HCT116 (cell line): Measurements from ENCODE around the gene RNPS1. TPM values are rescaled to one million over a fixed set of nuclear protein-coding genes. Genes with fewer than 3 reads are reported as not detected.

ENCODE experiments used
- ATAC-seq: fragments of 200-7000 bp; cut with Tn5 transposase; 2 replicates; pipeline ENCODE4 v1.9.1; 2020; ENCODE audit warnings: mild to moderate bottlenecking, moderate library complexity
- BruUV-seq: library from RNA; stranded (reverse); fragments of 400-500 nt; replicated peaks from 2 replicates; lab custom pipeline; 2021; lab: Mats Ljungman, UMichigan
- CTCF ChIA-PET: fragments of 300-600 bp; sonication (Branson Sonifier 250); formaldehyde crosslinking; loops from one replicate; lab custom pipeline; 2021; ENCODE audit warnings: antibody characterized with exemption; lab: Charles Lee
- POLR2A ChIA-PET: fragments of 300-600, 350-600 bp; sonication (Branson Sonifier 250); formaldehyde crosslinking; loops from one replicate; lab custom pipeline; 2021; ENCODE audit warnings: antibody characterized with exemption; lab: Charles Lee
- RAD21 ChIA-PET, 2 experiments: fragments of 300-600 bp; sonication (Branson Sonifier 250); formaldehyde crosslinking; loops; one replicate each; lab custom pipeline; 2023; ENCODE audit warnings: low total read pairs in 2 of 2; ENCODE audit not compliant: uncharacterized antibody in 2 of 2, unreplicated experiment in 2 of 2, low non-redundant PET in 1 of 2; lab: Charles Lee
- DNase-seq: peaks from one replicate; pipeline ENCODE4 v3.0.0-alpha.2; 2010; ENCODE audit warnings: low read depth, low spot score
- H2AFZ ChIP-seq: fragments of 200-600 bp; shearing (Covaris generic), sonication (generic); 2 replicates; pipeline ENCODE4 v1.6.1; 2017; ENCODE audit warnings: low read depth, mixed run types, mixed read lengths, antibody characterized with exemption, low read length; ENCODE audit not compliant: poor library complexity, severe bottlenecking
- H3K27ac ChIP-seq: 2 replicates; pipeline ENCODE4 v1.5.1; 2012; ENCODE audit warnings: low read depth, low read length
- H3K27me3 ChIP-seq: fragments of 200-600 bp; sonication (generic); 2 replicates; pipeline ENCODE4 v1.6.1; 2016; ENCODE audit warnings: mixed run types, low read length, mixed read lengths; ENCODE audit not compliant: insufficient read depth
- H3K36me3 ChIP-seq, 2 experiments: fragments of 200-500 bp in 1 of 2; fragments of 200-600 bp in 1 of 2; sonication (Bioruptor generic) in 1 of 2; sonication (generic) in 1 of 2; 2 replicates each; pipeline versions ENCODE4 v1.5.1 to v1.6.1; 2014 to 2016; ENCODE audit warnings: low read length in 2 of 2, inconsistent platforms in 1 of 2, mixed read lengths in 1 of 2, mixed run types in 1 of 2; ENCODE audit not compliant: insufficient read depth in 2 of 2, control insufficient read depth in 1 of 2
- H3K4me1 ChIP-seq, 2 experiments: fragments of 200-600 bp in 1 of 2; sonication (generic) in 1 of 2; 2 replicates each; pipeline versions ENCODE4 v1.5.1 to v1.6.1; 2012 to 2017; ENCODE audit warnings: low read length in 2 of 2, inconsistent platforms in 1 of 2, mild to moderate bottlenecking in 1 of 2, mixed read lengths in 1 of 2, mixed run types in 1 of 2, moderate library complexity in 1 of 2; ENCODE audit not compliant: insufficient read depth in 2 of 2, control insufficient read depth in 1 of 2
- H3K4me2 ChIP-seq: fragments of 200-600 bp; sonication (generic); 2 replicates; pipeline ENCODE4 v1.6.1; 2017; ENCODE audit warnings: mixed run types, low read length, mixed read lengths
- H3K4me3 ChIP-seq, 2 experiments: fragments of 200-600 bp in 1 of 2; sonication (generic) in 1 of 2; replicated peaks in 1 of 2; 2 replicates each; pipeline ENCODE4 v1.5.1; 2011 to 2016; ENCODE audit warnings: low read length in 2 of 2, control low read depth in 1 of 2, low read depth in 1 of 2, mild to moderate bottlenecking in 1 of 2, mixed read lengths in 1 of 2, mixed run types in 1 of 2
- H3K79me2 ChIP-seq: fragments of 200-600 bp; sonication (generic); 2 replicates; pipeline ENCODE4 v1.6.1; 2017; ENCODE audit warnings: mild to moderate bottlenecking, mixed run types, low read length, moderate library complexity, mixed read lengths; ENCODE audit not compliant: insufficient read depth
- H3K9ac ChIP-seq: fragments of 200-600 bp; sonication (generic); 2 replicates; pipeline ENCODE4 v1.6.1; 2016; ENCODE audit warnings: low read length, mixed read lengths
- H3K9me2 ChIP-seq: fragments of 200-600 bp; sonication (generic), shearing (Covaris generic); 2 replicates; pipeline ENCODE4 v1.6.1; 2017; ENCODE audit warnings: mixed run types, mild to moderate bottlenecking, moderate library complexity; ENCODE audit not compliant: insufficient read depth
- H3K9me3 ChIP-seq, 2 experiments: fragments of 200-500 bp in 1 of 2; fragments of 200-600 bp in 1 of 2; sonication (Bioruptor generic) in 1 of 2; sonication (generic) in 1 of 2; 2 replicates each; pipeline ENCODE4 v1.6.1; 2014 to 2017; ENCODE audit warnings: low read length in 2 of 2, mixed read lengths in 2 of 2, inconsistent platforms in 1 of 2, low read depth in 1 of 2, mild to moderate bottlenecking in 1 of 2, mixed run types in 1 of 2, moderate library complexity in 1 of 2; ENCODE audit not compliant: control insufficient read depth in 1 of 2, insufficient read depth in 1 of 2
- H4K20me1 ChIP-seq: fragments of 200-600 bp; sonication (generic), shearing (Covaris generic); 2 replicates; pipeline ENCODE4 v1.6.1; 2017; ENCODE audit warnings: mixed run types, mild to moderate bottlenecking, moderate library complexity; ENCODE audit not compliant: insufficient read depth
- ELF1 ChIP-seq: IDR thresholded peaks from 2 replicates; pipeline ENCODE4 v1.6.1; 2012; ENCODE audit warnings: low read depth, borderline replicate concordance
- EZH2phosphoT487 ChIP-seq: fragments of 200-600 bp; IDR thresholded peaks from 2 replicates; pipeline ENCODE4 v1.6.1; 2018; ENCODE audit warnings: antibody characterized with exemption, borderline replicate concordance
- FOSL1 ChIP-seq: IDR thresholded peaks from 2 replicates; pipeline ENCODE4 v1.6.1; 2012; ENCODE audit warnings: low read depth
- MAX ChIP-seq: IDR thresholded peaks from 2 replicates; pipeline ENCODE4 v1.6.1; 2012
- POLR2AphosphoS5 ChIP-seq: IDR thresholded peaks from 2 replicates; pipeline ENCODE4 v1.6.1; 2011; ENCODE audit warnings: mild to moderate bottlenecking, low read depth, low read length, moderate library complexity
- RAD21 ChIP-seq: IDR thresholded peaks from 2 replicates; pipeline ENCODE4 v1.6.1; 2012; ENCODE audit warnings: low read depth, mild to moderate bottlenecking
- SRF ChIP-seq: IDR thresholded peaks from 2 replicates; pipeline ENCODE4 v1.6.1; 2012; ENCODE audit warnings: low read depth
- YY1 ChIP-seq: IDR thresholded peaks from 2 replicates; pipeline ENCODE4 v1.6.1; 2011; ENCODE audit warnings: low read length, low read depth, moderate library complexity, mild to moderate bottlenecking; ENCODE audit not compliant: insufficient replicate concordance; ENCODE audit errors: extremely low read depth
- intact Hi-C: fragments of 100-400 bp; cut with micrococcal nuclease; formaldehyde crosslinking; loops from 2 replicates; pipeline ENCODE4 v1.10.0; 2022
- total RNA-seq: library from RNA; stranded (reverse); gene quantifications from one replicate; pipeline ENCODE4 v1.2.1, GENCODE V29; 2021; ENCODE audit not compliant: unreplicated experiment
- TF ChIP-seq, protein P1 (sequence below): IDR thresholded peaks from 2 replicates; pipeline ENCODE4 v1.6.1; 2011; ENCODE audit warnings: mild to moderate bottlenecking, low read length, moderate library complexity; ENCODE audit not compliant: insufficient replicate concordance; ENCODE audit errors: extremely low read depth

Gene RNPS1
- total RNA-seq, 1 experiment from 2014 or later: 257 TPM

DNA sequence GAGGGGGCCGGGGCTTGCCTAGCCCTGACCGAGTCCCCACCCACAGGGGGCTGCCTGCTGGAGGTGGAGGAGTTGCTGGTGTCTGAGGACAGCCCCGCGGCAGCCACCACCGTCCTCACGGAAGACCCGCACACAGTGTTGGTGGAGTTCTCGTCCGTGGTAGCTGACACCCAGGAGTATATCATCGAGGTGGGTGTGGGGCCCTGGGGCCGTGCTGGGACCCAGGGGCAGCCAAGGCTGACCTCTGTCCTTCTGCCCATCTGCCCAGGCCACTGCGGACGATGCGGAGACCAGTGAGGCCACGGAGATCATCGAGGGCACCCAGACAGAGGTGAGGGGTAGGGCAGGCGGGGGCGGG, 33.1 kb downstream of the RNPS1 start:
- peaks cover 3% of the 10 kb centered on the region; the same call in 1 of the 2 replicates for H3K79me2 ChIP-seq
- DNase-seq: no peak
- no peak for ATAC-seq
- no peaks in the 10 kb centered on the region for H3K9me3 ChIP-seq
- peaks cover 5 to 6% of the 10 kb centered on the region in 2 experiments; a peak in 2 of 4 replicates for H3K36me3 ChIP-seq
- intact Hi-C loops: no loop called here
- no peaks in the 10 kb centered on the region for H3K27me3 ChIP-seq
- H3K27ac ChIP-seq: no peak overlapping the region
- peaks cover 0 to 14% of the 10 kb centered on the region in 2 experiments; a peak in 2 of 4 replicates for H3K4me1 ChIP-seq
- H3K9ac ChIP-seq: no peak overlapping the region
- no peaks in the 10 kb centered on the region for H3K9me2 ChIP-seq
- RAD21 ChIA-PET: no interaction called here
- no peak overlapping the region for H2AFZ ChIP-seq
- no peak overlapping the region for H3K4me2 ChIP-seq
- CTCF ChIA-PET: no interaction called here
- no peak for TF ChIP-seq EZH2phosphoT487
- no peak for TF ChIP-seq YY1
- TF ChIP-seq ELF1: no peak
- TF ChIP-seq MAX: no peak
- TF ChIP-seq RAD21: no peak
- no peak for TF ChIP-seq FOSL1
- TF ChIP-seq, protein P1, sequence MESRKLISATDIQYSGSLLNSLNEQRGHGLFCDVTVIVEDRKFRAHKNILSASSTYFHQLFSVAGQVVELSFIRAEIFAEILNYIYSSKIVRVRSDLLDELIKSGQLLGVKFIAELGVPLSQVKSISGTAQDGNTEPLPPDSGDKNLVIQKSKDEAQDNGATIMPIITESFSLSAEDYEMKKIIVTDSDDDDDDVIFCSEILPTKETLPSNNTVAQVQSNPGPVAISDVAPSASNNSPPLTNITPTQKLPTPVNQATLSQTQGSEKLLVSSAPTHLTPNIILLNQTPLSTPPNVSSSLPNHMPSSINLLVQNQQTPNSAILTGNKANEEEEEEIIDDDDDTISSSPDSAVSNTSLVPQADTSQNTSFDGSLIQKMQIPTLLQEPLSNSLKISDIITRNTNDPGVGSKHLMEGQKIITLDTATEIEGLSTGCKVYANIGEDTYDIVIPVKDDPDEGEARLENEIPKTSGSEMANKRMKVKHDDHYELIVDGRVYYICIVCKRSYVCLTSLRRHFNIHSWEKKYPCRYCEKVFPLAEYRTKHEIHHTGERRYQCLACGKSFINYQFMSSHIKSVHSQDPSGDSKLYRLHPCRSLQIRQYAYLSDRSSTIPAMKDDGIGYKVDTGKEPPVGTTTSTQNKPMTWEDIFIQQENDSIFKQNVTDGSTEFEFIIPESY: no peak
- no peak for TF ChIP-seq SRF
- TF ChIP-seq POLR2AphosphoS5: no peak
- TF ChIP-seq, all 23 proteins: peak for 0
- H4K20me1 ChIP-seq: no peaks in the 10 kb centered on the region
- BruUV-seq: no TSS peak
- H3K4me3 ChIP-seq: no peak overlapping the region
- POLR2A ChIA-PET: interaction anchor here (1.2 kb wide), 1 partner anchor 17 kb away, joined by 3 read pairs; the partner anchor contains the start of gene ECI1
